K562 (cell line): ENCODE measurements around the gene NINJ1. TPM values are rescaled to one million over a fixed set of nuclear protein-coding genes. Genes with fewer than 3 reads are reported as not detected.

ENCODE experiments used
- ATAC-seq: fragments of 200-7000 bp; cut with Tn5 transposase; 3 replicates; pipeline ENCODE4 v1.9.1; 2020; ENCODE audit warnings: moderate library complexity
- BruUV-seq: library from RNA; stranded (reverse); fragments of 400-500 nt; replicated peaks from 2 replicates; lab custom pipeline; 2021; lab: Mats Ljungman, UMichigan
- CTCF ChIA-PET: fragments of 300-600 bp; formaldehyde crosslinking; extraction: SDS; loops from one replicate; lab custom pipeline; 2021; ENCODE audit warnings: low intra/inter-chr PET ratio; lab: Yijun Ruan, JAX
- POLR2A ChIA-PET: fragments of 300-600, 350-650 bp; sonication (Branson Sonifier 250); formaldehyde crosslinking; extraction: SDS; loops from one replicate; lab custom pipeline; 2021; ENCODE audit warnings: antibody characterized with exemption, inconsistent platforms; lab: Yijun Ruan, JAX
- DNase-seq, 4 experiments: peaks; one replicate each; pipeline versions ENCODE4 v3.0.0 to v3.0.0-alpha.2; 2011 to 2018; ENCODE audit warnings: low spot score in 3 of 4, mixed read lengths in 3 of 4; ENCODE audit errors: extremely low read depth in 1 of 4
- FAIRE-seq: peaks from 2 replicates; lab custom pipeline; 2011; peaks lifted over from hg19 to GRCh38; lab: Jason Lieb, UNC
- H2AFZ ChIP-seq: 2 replicates; pipeline ENCODE4 v1.6.0; 2011; ENCODE audit warnings: low read depth, low read length, control low read depth, inconsistent platforms
- H3K27ac ChIP-seq: fragments of 200-600 bp; 3 replicates; pipeline ENCODE4 v1.8.0; 2011; ENCODE audit warnings: low read depth, mild to moderate bottlenecking, control low read depth, inconsistent platforms, low read length, moderate library complexity, mixed read lengths; ENCODE audit errors: extremely low read depth
- H3K27me3 ChIP-seq, 2 experiments: fragments of 300-600 bp in 1 of 2; 2 replicates in 1 of 2; 3 replicates in 1 of 2; pipeline versions ENCODE4 v1.6.0 to v1.8.0; 2011; ENCODE audit warnings: inconsistent platforms in 2 of 2, low read length in 2 of 2, mild to moderate bottlenecking in 1 of 2, mixed read lengths in 1 of 2, moderate library complexity in 1 of 2; ENCODE audit not compliant: control insufficient read depth in 2 of 2, insufficient read depth in 2 of 2
- H3K36me3 ChIP-seq: fragments of 300-600 bp; 3 replicates; pipeline ENCODE4 v1.8.0; 2011; ENCODE audit warnings: mild to moderate bottlenecking, low read length, inconsistent platforms; ENCODE audit not compliant: control insufficient read depth, insufficient read depth
- H3K4me1 ChIP-seq, 2 experiments: fragments of 200-600 bp in 1 of 2; replicated peaks in 1 of 2; 2 replicates in 1 of 2; 3 replicates in 1 of 2; pipeline versions ENCODE4 v1.5.1 to v1.8.0; 2011; ENCODE audit warnings: inconsistent platforms in 2 of 2, low read length in 2 of 2, mild to moderate bottlenecking in 1 of 2, mixed read lengths in 1 of 2, moderate library complexity in 1 of 2; ENCODE audit not compliant: control insufficient read depth in 2 of 2, insufficient read depth in 2 of 2
- H3K4me2 ChIP-seq: 2 replicates; pipeline ENCODE4 v1.6.1; 2011; ENCODE audit warnings: low read length, control low read depth, inconsistent platforms, mixed read lengths; ENCODE audit not compliant: insufficient read depth
- H3K4me3 ChIP-seq: fragments of 200-600 bp; sonication (generic), shearing (Covaris generic); 2 replicates; pipeline ENCODE4 v1.5.1; 2016; ENCODE audit warnings: control low read depth, inconsistent platforms
- H3K79me2 ChIP-seq: fragments of 200-600 bp; 3 replicates; pipeline ENCODE4 v1.8.0; 2011; ENCODE audit warnings: low read length, inconsistent platforms; ENCODE audit not compliant: control insufficient read depth, insufficient read depth
- H3K9ac ChIP-seq, 2 experiments: 2 replicates each; pipeline versions ENCODE4 v1.6.0 to v1.6.1; 2011; ENCODE audit warnings: low read depth in 2 of 2, low read length in 2 of 2, control low read depth in 1 of 2, inconsistent platforms in 1 of 2, mild to moderate bottlenecking in 1 of 2, mixed read lengths in 1 of 2; ENCODE audit not compliant: insufficient read depth in 1 of 2
- H3K9me1 ChIP-seq: one replicate; pipeline ENCODE4 v1.6.0; 2011; ENCODE audit warnings: inconsistent platforms, mild to moderate bottlenecking, low read length, moderate library complexity; ENCODE audit not compliant: control insufficient read depth, insufficient read depth
- H3K9me3 ChIP-seq: replicated peaks from 2 replicates; pipeline ENCODE4 v1.5.1; 2011; ENCODE audit warnings: low read depth, low read length, inconsistent platforms; ENCODE audit not compliant: control insufficient read depth, insufficient read depth
- H4K20me1 ChIP-seq: replicated peaks from 2 replicates; pipeline ENCODE4 v1.6.1; 2011; ENCODE audit warnings: low read length, inconsistent platforms, mixed read lengths; ENCODE audit not compliant: control insufficient read depth, insufficient read depth
- FOXK1 ChIP-seq: sonication (generic); formaldehyde crosslinking; IDR thresholded peaks from 2 replicates; pipeline ENCODE4 v1.8.0; 2022; ENCODE audit warnings: missing genetic modification reagents, mild to moderate bottlenecking, borderline replicate concordance
- HCFC1 ChIP-seq: IDR thresholded peaks from 2 replicates; pipeline ENCODE4 v1.6.1; 2012; ENCODE audit warnings: low read depth, low read length, improper control_type of control experiment
- ZNF224 ChIP-seq: sonication (generic); formaldehyde crosslinking; IDR thresholded peaks from 2 replicates; pipeline ENCODE4 v1.8.0; 2022; ENCODE audit warnings: mild to moderate bottlenecking, missing genetic modification reagents
- WGBS: fragments of 100-300 bp; shearing (Covaris generic); methylation state at CpG from one replicate; pipeline ENCODE4 v1.1.6; 2016; ENCODE audit warnings: low coverage, mixed read lengths; ENCODE audit not compliant: insufficient coverage; ENCODE audit errors: missing lambda C conversion rate; 5-methylcytosine and 5-hydroxymethylcytosine counted together
- in situ Hi-C: fragments of 300-500 bp; cut with MboI; formaldehyde crosslinking; loops from 4 replicates; pipeline ENCODE4 v1.15.0; 2018; ENCODE audit warnings: inconsistent platforms, mixed read lengths
- intact Hi-C: fragments of 100-400 bp; cut with micrococcal nuclease; formaldehyde crosslinking; loops from 2 replicates; pipeline ENCODE4 v1.14.2; 2022
- polyA plus RNA-seq, 8 experiments: library from polyadenylated mRNA; depleted of rRNA in 4 of 8; stranded (reverse) in 5 of 8; unstranded in 3 of 8; fragments of >200 nt; fragmentation: Nextera tagmentation in 2 of 8; fragmentation: Illumina TruSeq in 1 of 8; extraction: Ambion mirVana in 2 of 8; extraction: Trizol in 1 of 8; gene quantifications; 2 replicates each; pipeline versions ENCODE4 v1.2.1 to v1.2.3, GENCODE V29; 2011 to 2014; ENCODE audit warnings: inconsistent platforms in 1 of 8, missing spikeins in 1 of 8
- total RNA-seq, 7 experiments: library from RNA; depleted of rRNA in 6 of 7; stranded (reverse); fragments of >200 nt in 6 of 7; fragmentation: Illumina TruSeq in 2 of 7; extraction: Trizol in 2 of 7; gene quantifications; 2 replicates each; pipeline versions ENCODE4 v1.2.1 to v1.2.3, GENCODE V29; 2011 to 2021; ENCODE audit warnings: low replicate concordance in 1 of 7
- TF ChIP-seq, protein P1 (sequence below), 2 experiments: fragments of 450-650 bp in 1 of 2; sonication (generic) in 1 of 2; formaldehyde crosslinking in 1 of 2; IDR thresholded peaks in 1 of 2; conservative IDR thresholded peaks in 1 of 2; 2 replicates each; pipeline versions ENCODE4 v1.6.1 to v1.8.1; 2016 to 2023; ENCODE audit warnings: mild to moderate bottlenecking in 2 of 2, moderate library complexity in 2 of 2, inconsistent platforms in 1 of 2, missing genetic modification reagents in 1 of 2
- TF ChIP-seq, protein P2 (sequence below), 2 experiments: IDR thresholded peaks; 2 replicates each; pipeline ENCODE4 v1.6.1; 2012; ENCODE audit warnings: improper control_type of control experiment in 2 of 2, low read depth in 2 of 2, low read length in 2 of 2, borderline replicate concordance in 1 of 2
- TF ChIP-seq, protein P3 (sequence below): fragments of 450-650 bp; formaldehyde crosslinking; IDR thresholded peaks from 2 replicates; pipeline ENCODE4 v1.4.0; 2022; ENCODE audit warnings: mild to moderate bottlenecking, moderate library complexity

The NINJ1 gene
- total and polyA plus RNA-seq, 9 of the 15 experiments (the other 6 are each of a cell fraction or from before 2014, with no cell fraction given) = 0.13 to 8.4 (median 4.9) TPM

DNA sequence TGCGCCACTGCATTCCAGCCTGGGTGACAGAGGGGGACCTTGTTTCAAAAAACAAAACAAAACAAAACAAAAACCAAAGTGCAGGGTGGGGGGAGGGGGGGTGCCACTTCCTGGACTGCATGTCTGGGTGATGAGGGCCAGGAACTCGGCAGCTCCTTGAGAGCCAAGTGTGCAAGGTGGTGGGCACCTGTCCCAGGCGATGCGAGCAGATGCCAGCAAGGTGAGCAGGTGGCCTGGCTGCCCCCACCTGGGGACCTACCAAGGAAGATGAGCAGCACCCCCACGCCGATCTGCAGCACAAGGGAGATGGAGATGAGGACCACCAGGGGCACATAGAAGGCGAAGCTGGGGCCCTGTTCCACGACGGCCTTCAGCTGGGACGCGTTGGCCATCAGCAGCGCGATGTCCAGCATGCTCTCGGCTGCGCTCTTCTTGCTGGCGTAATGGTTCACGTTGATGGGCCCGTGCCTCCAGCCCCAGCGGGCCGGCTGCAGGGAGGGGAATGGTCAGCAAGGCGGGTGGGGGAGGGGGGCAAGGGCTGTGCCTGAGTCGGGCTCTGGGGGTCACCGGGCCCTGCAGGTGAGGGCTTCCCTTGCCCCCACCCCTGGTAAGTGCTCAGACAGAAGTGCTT, 7.8 kb downstream of the NINJ1 start:
- intact Hi-C loops (no loop called here), in situ Hi-C loops (no loop called here)
- Histone ChIP-seq H3K9me3 (no peaks in the 10 kb centered on the region), H3K27ac (no peak overlapping the region), H4K20me1 (no peaks in the 10 kb centered on the region), H2AFZ (no peak overlapping the region), H3K79me2 (no peaks in the 10 kb centered on the region), H3K4me3 (no peak overlapping the region), H3K9ac (no peak overlapping the region), H3K9me1 (no peaks in the 10 kb centered on the region), H3K4me2 (no peak overlapping the region), H3K27me3 (no peaks in the 10 kb centered on the region), H3K4me1 (peaks cover 0 to 43% of the 10 kb centered on the region in 2 experiments; a peak in 2 of 5 replicates), H3K36me3 (no peaks in the 10 kb centered on the region)
- CTCF ChIA-PET = no interaction called here
- ATAC-seq (no peak), DNase-seq (no peak), FAIRE-seq (no peak)
- no TSS peak for BruUV-seq
- TF ChIP-seq, protein P1, sequence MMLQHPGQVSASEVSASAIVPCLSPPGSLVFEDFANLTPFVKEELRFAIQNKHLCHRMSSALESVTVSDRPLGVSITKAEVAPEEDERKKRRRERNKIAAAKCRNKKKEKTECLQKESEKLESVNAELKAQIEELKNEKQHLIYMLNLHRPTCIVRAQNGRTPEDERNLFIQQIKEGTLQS (IDR thresholded peaks at IDR 0.05) = no peak
- TF ChIP-seq, protein P1 (CRISPR knock-in tag; conservative IDR thresholded peaks at IDR 0.05) = no peak
- TF ChIP-seq, protein P2, sequence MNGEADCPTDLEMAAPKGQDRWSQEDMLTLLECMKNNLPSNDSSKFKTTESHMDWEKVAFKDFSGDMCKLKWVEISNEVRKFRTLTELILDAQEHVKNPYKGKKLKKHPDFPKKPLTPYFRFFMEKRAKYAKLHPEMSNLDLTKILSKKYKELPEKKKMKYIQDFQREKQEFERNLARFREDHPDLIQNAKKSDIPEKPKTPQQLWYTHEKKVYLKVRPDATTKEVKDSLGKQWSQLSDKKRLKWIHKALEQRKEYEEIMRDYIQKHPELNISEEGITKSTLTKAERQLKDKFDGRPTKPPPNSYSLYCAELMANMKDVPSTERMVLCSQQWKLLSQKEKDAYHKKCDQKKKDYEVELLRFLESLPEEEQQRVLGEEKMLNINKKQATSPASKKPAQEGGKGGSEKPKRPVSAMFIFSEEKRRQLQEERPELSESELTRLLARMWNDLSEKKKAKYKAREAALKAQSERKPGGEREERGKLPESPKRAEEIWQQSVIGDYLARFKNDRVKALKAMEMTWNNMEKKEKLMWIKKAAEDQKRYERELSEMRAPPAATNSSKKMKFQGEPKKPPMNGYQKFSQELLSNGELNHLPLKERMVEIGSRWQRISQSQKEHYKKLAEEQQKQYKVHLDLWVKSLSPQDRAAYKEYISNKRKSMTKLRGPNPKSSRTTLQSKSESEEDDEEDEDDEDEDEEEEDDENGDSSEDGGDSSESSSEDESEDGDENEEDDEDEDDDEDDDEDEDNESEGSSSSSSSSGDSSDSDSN (IDR thresholded peaks at IDR 0.05; ENCODE audit: borderline replicate concordance in 1 of 2, low read depth in 2 of 2, low read length in 2 of 2) = no peak
- no peak for TF ChIP-seq HCFC1
- no peak for TF ChIP-seq FOXK1 (CRISPR knock-in tag)
- no peak for TF ChIP-seq ZNF224
- TF ChIP-seq, protein P3, sequence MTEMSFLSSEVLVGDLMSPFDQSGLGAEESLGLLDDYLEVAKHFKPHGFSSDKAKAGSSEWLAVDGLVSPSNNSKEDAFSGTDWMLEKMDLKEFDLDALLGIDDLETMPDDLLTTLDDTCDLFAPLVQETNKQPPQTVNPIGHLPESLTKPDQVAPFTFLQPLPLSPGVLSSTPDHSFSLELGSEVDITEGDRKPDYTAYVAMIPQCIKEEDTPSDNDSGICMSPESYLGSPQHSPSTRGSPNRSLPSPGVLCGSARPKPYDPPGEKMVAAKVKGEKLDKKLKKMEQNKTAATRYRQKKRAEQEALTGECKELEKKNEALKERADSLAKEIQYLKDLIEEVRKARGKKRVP (CRISPR knock-in tag) = no peak
- POLR2A ChIA-PET = interaction anchor here (0.9 kb wide), 1 partner anchor 8 kb away, joined by 4 read pairs; the partner anchor contains the start of gene NINJ1
- 100% methylated on average over 1 of the region's 23 CpGs for WGBS
